GM23338 (cell line): ENCODE data around the gene RNASE8. TPM values are rescaled to one million over a fixed set of nuclear protein-coding genes. Genes with fewer than 3 reads are reported as not detected.

Experiments used
- ATAC-seq: fragments of 200-7000 bp; cut with Tn5 transposase; 3 replicates; pipeline ENCODE4 v1.9.1; 2020
- DNase-seq: peaks from one replicate; pipeline ENCODE4 v3.0.0-alpha.2; 2015; ENCODE audit warnings: low spot score
- H2AFZ ChIP-seq: fragments of 200-600 bp; sonication (generic); 2 replicates; pipeline ENCODE4 v1.8.0; 2016; ENCODE audit warnings: antibody characterized with exemption, mild to moderate bottlenecking, moderate library complexity
- H3F3A ChIP-seq: fragments of 200-600 bp; sonication (generic); replicated peaks from 2 replicates; pipeline ENCODE4 v1.8.0; 2017; ENCODE audit warnings: antibody characterized with exemption, mixed run types, low read depth
- H3K27ac ChIP-seq: fragments of 200-600 bp; sonication (generic); 2 replicates; pipeline ENCODE4 v1.6.1; 2016; ENCODE audit warnings: low read depth
- H3K27me3 ChIP-seq: fragments of 200-600 bp; sonication (generic); 2 replicates; pipeline ENCODE4 v1.8.0; 2016; ENCODE audit warnings: mild to moderate bottlenecking, mixed run types, moderate library complexity; ENCODE audit not compliant: insufficient read depth
- H3K36me3 ChIP-seq: fragments of 200-600 bp; sonication (generic); 2 replicates; pipeline ENCODE4 v1.8.0; 2016; ENCODE audit warnings: mild to moderate bottlenecking; ENCODE audit not compliant: insufficient read depth
- H3K4me1 ChIP-seq: fragments of 200-600 bp; sonication (generic); 2 replicates; pipeline ENCODE4 v1.8.0; 2016; ENCODE audit warnings: mild to moderate bottlenecking, moderate library complexity; ENCODE audit not compliant: insufficient read depth
- H3K4me2 ChIP-seq: fragments of 200-600 bp; sonication (generic); 2 replicates; pipeline ENCODE4 v1.7.1; 2017; ENCODE audit warnings: mixed run types
- H3K4me3 ChIP-seq: fragments of 200-600 bp; sonication (generic); 2 replicates; pipeline ENCODE4 v1.6.1; 2016; ENCODE audit warnings: mixed run types
- H3K79me2 ChIP-seq: fragments of 200-600 bp; sonication (generic); replicated peaks from 2 replicates; pipeline ENCODE4 v1.8.0; 2017; ENCODE audit warnings: mild to moderate bottlenecking; ENCODE audit not compliant: insufficient read depth
- H3K9me2 ChIP-seq: fragments of 200-600 bp; sonication (generic); 2 replicates; pipeline ENCODE4 v1.8.0; 2017; ENCODE audit not compliant: insufficient read depth
- H4K20me1 ChIP-seq: fragments of 200-600 bp; sonication (generic); replicated peaks from 2 replicates; pipeline ENCODE4 v1.8.0; 2017; ENCODE audit warnings: mild to moderate bottlenecking; ENCODE audit not compliant: insufficient read depth
- H3K27ac Mint-ChIP-seq: 2 replicates; pipeline ENCODE4 v1.8.0; 2020; ENCODE audit warnings: inconsistent platforms, mild to moderate bottlenecking, moderate library complexity, mixed read lengths
- H3K27me3 Mint-ChIP-seq: 3 replicates; pipeline ENCODE4 v1.8.0; 2022; ENCODE audit warnings: low read depth, mild to moderate bottlenecking, moderate library complexity, mixed read lengths, inconsistent platforms; ENCODE audit not compliant: insufficient read depth, poor library complexity
- H3K36me3 Mint-ChIP-seq: 3 replicates; pipeline ENCODE4 v1.8.0; 2021; ENCODE audit warnings: low read depth, mild to moderate bottlenecking, inconsistent platforms, moderate library complexity, mixed read lengths
- H3K4me1 Mint-ChIP-seq: 3 replicates; pipeline ENCODE4 v1.8.0; 2020; ENCODE audit warnings: mild to moderate bottlenecking, inconsistent platforms, mixed read lengths
- H3K4me3 Mint-ChIP-seq: 3 replicates; pipeline ENCODE4 v1.8.0; 2021; ENCODE audit warnings: moderate library complexity, mild to moderate bottlenecking, inconsistent platforms, mixed read lengths
- H3K9me3 Mint-ChIP-seq: 3 replicates; pipeline ENCODE4 v1.8.0; 2020; ENCODE audit warnings: moderate library complexity, mild to moderate bottlenecking, inconsistent platforms, mixed read lengths
- EZH2 ChIP-seq: fragments of 200-600 bp; sonication (generic); IDR thresholded peaks from one replicate; pipeline ENCODE4 v1.8.0; 2017; ENCODE audit warnings: antibody characterized with exemption, mild to moderate bottlenecking, low read depth; ENCODE audit not compliant: unreplicated experiment
- EZH2phosphoT487 ChIP-seq: fragments of 200-600 bp; sonication (generic); IDR thresholded peaks from one replicate; pipeline ENCODE4 v1.8.1; 2018; ENCODE audit warnings: antibody characterized with exemption; ENCODE audit not compliant: unreplicated experiment
- JUNB ChIP-seq: IDR thresholded peaks from one replicate; pipeline ENCODE4 v1.6.1; 2016; ENCODE audit warnings: antibody characterized with exemption; ENCODE audit not compliant: unreplicated experiment
- POLR2AphosphoS5 ChIP-seq: IDR thresholded peaks from 2 replicates; pipeline ENCODE4 v1.6.1; 2016; ENCODE audit warnings: antibody characterized with exemption, low read depth
- STAT1 ChIP-seq: IDR thresholded peaks from one replicate; pipeline ENCODE4 v1.6.1; 2016; ENCODE audit warnings: antibody characterized with exemption; ENCODE audit not compliant: unreplicated experiment
- ZNF114 ChIP-seq: fragments of 250-450 bp; sonication (Bioruptor Pico); IDR thresholded peaks from 2 replicates; pipeline ENCODE4 v1.5.0; 2020; ENCODE audit warnings: mild to moderate bottlenecking, moderate library complexity
- ZNF331 ChIP-seq: fragments of 250-450 bp; sonication (Bioruptor Pico); IDR thresholded peaks from 2 replicates; pipeline ENCODE4 v1.5.0; 2020; ENCODE audit warnings: low read depth, mild to moderate bottlenecking, moderate library complexity
- polyA plus RNA-seq: library from polyadenylated mRNA; unstranded; fragments of >200 nt; fragmentation: Nextera tagmentation; extraction: Ambion mirVana; gene quantifications from 2 replicates; pipeline ENCODE4 v1.2.1, GENCODE V29; 2016
- total RNA-seq: library from RNA; depleted of rRNA; stranded (reverse); fragments of >200 nt; shearing (Covaris generic); gene quantifications from 2 replicates; pipeline ENCODE4 v1.2.3, GENCODE V29; 2014
- TF ChIP-seq, protein P1 (sequence below): IDR thresholded peaks from one replicate; pipeline ENCODE4 v1.6.1; 2018; ENCODE audit warnings: antibody characterized with exemption; ENCODE audit not compliant: unreplicated experiment
- TF ChIP-seq, protein P2 (sequence below), 2 experiments: fragments of 200-600 bp in 1 of 2; sonication (generic) in 1 of 2; conservative IDR thresholded peaks; 2 replicates each; pipeline versions ENCODE4 v1.5.1 to v1.6.1; 2016 to 2017; ENCODE audit warnings: antibody characterized with exemption in 2 of 2, low read depth in 2 of 2, mild to moderate bottlenecking in 2 of 2, moderate library complexity in 1 of 2
- TF ChIP-seq, protein P3 (sequence below): IDR thresholded peaks from 2 replicates; pipeline ENCODE4 v1.6.1; 2016; ENCODE audit warnings: antibody characterized with exemption
- TF ChIP-seq, protein P4 (sequence below): fragments of 250-450 bp; sonication (Bioruptor Pico); IDR thresholded peaks from 2 replicates; pipeline ENCODE4 v1.5.0; 2020; ENCODE audit warnings: mild to moderate bottlenecking, moderate library complexity

Gene RNASE8
- total and polyA plus RNA-seq, 2 experiments from 2014 or later, result not detected

DNA sequence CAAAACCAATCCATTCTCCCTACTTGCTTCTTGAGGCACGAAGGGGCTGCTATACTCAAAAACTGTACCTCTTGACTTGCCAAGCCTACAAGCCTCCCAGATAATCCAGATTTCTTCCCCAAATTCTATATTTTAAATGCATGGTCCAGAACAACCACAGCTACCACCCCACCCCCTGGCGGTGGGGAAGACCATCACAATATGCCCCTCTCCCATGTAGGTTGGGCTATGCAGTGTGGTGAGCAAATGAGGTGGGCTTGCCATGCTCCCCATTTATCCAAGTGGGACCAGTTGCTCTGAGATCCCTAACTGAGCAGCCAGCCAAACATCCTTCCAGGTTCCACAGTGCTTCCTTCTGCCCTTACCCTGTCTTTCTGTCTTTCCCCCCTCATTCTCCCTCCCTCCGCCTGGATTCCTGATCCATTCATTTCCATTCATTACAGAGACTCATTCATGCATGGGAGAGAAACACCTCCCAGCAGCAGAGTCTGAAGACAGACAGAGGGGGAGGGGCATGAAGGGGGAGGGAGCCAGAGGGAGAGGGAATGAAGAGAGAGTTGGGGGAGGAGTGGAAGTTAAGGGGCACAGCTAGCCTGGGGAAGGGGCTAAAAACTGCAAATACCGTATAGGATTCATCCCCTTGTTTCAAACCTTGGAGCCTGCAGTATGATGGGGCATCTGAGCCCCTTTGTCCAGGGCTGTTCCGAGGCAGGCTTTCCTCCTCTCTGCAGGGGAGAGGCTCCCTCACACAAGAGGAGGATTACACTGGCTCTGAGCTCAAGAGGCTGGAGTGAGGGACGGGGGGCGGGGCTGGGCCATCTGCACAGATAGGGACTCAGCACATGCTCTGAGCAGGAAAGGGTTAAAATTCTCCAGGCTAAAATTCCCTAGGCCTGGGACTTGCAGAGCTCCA lies 36.4 kb downstream of the RNASE8 start:
- Mint-ChIP-seq H3K36me3 (peaks cover 43% of the 10 kb centered on the region), H3K9me3 (peaks cover 8% of the 10 kb centered on the region; the same call in 2 of the 3 replicates), H3K27me3 (peaks cover 42% of the 10 kb centered on the region), H3K27ac (peak overlapping the region; percentile 94), H3K4me3 (peak overlapping the region; percentile 69), H3K4me1 (peaks cover 63% of the 10 kb centered on the region)
- H2AFZ ChIP-seq, result no peak overlapping the region
- H3K4me2 ChIP-seq, result peak overlapping the region; percentile 74
- no peaks in the 10 kb centered on the region for H3K27me3 ChIP-seq
- peaks cover 33% of the 10 kb centered on the region for H3F3A ChIP-seq
- peak; percentile 35 for ATAC-seq
- peak; percentile 97 for DNase-seq
- peak overlapping the region; percentile 46 for H3K4me3 ChIP-seq
- peaks cover 19% of the 10 kb centered on the region for H4K20me1 ChIP-seq
- H3K36me3 ChIP-seq, result peaks cover 17% of the 10 kb centered on the region
- TF ChIP-seq JUNB (no peak), POLR2AphosphoS5 (peak; percentile 22; the same call in 1 of the 2 replicates), EZH2 (no peak), EZH2phosphoT487 (no peak), ZNF331 (CRISPR knock-in tag) (no peak), ZNF114 (no peak), STAT1 (no peak)
- TF ChIP-seq, protein P1, sequence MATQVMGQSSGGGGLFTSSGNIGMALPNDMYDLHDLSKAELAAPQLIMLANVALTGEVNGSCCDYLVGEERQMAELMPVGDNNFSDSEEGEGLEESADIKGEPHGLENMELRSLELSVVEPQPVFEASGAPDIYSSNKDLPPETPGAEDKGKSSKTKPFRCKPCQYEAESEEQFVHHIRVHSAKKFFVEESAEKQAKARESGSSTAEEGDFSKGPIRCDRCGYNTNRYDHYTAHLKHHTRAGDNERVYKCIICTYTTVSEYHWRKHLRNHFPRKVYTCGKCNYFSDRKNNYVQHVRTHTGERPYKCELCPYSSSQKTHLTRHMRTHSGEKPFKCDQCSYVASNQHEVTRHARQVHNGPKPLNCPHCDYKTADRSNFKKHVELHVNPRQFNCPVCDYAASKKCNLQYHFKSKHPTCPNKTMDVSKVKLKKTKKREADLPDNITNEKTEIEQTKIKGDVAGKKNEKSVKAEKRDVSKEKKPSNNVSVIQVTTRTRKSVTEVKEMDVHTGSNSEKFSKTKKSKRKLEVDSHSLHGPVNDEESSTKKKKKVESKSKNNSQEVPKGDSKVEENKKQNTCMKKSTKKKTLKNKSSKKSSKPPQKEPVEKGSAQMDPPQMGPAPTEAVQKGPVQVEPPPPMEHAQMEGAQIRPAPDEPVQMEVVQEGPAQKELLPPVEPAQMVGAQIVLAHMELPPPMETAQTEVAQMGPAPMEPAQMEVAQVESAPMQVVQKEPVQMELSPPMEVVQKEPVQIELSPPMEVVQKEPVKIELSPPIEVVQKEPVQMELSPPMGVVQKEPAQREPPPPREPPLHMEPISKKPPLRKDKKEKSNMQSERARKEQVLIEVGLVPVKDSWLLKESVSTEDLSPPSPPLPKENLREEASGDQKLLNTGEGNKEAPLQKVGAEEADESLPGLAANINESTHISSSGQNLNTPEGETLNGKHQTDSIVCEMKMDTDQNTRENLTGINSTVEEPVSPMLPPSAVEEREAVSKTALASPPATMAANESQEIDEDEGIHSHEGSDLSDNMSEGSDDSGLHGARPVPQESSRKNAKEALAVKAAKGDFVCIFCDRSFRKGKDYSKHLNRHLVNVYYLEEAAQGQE, result peak; percentile 32
- TF ChIP-seq, protein P2, sequence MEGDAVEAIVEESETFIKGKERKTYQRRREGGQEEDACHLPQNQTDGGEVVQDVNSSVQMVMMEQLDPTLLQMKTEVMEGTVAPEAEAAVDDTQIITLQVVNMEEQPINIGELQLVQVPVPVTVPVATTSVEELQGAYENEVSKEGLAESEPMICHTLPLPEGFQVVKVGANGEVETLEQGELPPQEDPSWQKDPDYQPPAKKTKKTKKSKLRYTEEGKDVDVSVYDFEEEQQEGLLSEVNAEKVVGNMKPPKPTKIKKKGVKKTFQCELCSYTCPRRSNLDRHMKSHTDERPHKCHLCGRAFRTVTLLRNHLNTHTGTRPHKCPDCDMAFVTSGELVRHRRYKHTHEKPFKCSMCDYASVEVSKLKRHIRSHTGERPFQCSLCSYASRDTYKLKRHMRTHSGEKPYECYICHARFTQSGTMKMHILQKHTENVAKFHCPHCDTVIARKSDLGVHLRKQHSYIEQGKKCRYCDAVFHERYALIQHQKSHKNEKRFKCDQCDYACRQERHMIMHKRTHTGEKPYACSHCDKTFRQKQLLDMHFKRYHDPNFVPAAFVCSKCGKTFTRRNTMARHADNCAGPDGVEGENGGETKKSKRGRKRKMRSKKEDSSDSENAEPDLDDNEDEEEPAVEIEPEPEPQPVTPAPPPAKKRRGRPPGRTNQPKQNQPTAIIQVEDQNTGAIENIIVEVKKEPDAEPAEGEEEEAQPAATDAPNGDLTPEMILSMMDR (conservative IDR thresholded peaks at IDR 0.05; ENCODE audit: low read depth in 2 of 2), result peak; percentile 36 to 72
- TF ChIP-seq, protein P3, sequence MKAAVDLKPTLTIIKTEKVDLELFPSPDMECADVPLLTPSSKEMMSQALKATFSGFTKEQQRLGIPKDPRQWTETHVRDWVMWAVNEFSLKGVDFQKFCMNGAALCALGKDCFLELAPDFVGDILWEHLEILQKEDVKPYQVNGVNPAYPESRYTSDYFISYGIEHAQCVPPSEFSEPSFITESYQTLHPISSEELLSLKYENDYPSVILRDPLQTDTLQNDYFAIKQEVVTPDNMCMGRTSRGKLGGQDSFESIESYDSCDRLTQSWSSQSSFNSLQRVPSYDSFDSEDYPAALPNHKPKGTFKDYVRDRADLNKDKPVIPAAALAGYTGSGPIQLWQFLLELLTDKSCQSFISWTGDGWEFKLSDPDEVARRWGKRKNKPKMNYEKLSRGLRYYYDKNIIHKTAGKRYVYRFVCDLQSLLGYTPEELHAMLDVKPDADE, result 0 out of 2 replicates have a peak, but pooled peaks have one; percentile 24
- TF ChIP-seq, protein P4, sequence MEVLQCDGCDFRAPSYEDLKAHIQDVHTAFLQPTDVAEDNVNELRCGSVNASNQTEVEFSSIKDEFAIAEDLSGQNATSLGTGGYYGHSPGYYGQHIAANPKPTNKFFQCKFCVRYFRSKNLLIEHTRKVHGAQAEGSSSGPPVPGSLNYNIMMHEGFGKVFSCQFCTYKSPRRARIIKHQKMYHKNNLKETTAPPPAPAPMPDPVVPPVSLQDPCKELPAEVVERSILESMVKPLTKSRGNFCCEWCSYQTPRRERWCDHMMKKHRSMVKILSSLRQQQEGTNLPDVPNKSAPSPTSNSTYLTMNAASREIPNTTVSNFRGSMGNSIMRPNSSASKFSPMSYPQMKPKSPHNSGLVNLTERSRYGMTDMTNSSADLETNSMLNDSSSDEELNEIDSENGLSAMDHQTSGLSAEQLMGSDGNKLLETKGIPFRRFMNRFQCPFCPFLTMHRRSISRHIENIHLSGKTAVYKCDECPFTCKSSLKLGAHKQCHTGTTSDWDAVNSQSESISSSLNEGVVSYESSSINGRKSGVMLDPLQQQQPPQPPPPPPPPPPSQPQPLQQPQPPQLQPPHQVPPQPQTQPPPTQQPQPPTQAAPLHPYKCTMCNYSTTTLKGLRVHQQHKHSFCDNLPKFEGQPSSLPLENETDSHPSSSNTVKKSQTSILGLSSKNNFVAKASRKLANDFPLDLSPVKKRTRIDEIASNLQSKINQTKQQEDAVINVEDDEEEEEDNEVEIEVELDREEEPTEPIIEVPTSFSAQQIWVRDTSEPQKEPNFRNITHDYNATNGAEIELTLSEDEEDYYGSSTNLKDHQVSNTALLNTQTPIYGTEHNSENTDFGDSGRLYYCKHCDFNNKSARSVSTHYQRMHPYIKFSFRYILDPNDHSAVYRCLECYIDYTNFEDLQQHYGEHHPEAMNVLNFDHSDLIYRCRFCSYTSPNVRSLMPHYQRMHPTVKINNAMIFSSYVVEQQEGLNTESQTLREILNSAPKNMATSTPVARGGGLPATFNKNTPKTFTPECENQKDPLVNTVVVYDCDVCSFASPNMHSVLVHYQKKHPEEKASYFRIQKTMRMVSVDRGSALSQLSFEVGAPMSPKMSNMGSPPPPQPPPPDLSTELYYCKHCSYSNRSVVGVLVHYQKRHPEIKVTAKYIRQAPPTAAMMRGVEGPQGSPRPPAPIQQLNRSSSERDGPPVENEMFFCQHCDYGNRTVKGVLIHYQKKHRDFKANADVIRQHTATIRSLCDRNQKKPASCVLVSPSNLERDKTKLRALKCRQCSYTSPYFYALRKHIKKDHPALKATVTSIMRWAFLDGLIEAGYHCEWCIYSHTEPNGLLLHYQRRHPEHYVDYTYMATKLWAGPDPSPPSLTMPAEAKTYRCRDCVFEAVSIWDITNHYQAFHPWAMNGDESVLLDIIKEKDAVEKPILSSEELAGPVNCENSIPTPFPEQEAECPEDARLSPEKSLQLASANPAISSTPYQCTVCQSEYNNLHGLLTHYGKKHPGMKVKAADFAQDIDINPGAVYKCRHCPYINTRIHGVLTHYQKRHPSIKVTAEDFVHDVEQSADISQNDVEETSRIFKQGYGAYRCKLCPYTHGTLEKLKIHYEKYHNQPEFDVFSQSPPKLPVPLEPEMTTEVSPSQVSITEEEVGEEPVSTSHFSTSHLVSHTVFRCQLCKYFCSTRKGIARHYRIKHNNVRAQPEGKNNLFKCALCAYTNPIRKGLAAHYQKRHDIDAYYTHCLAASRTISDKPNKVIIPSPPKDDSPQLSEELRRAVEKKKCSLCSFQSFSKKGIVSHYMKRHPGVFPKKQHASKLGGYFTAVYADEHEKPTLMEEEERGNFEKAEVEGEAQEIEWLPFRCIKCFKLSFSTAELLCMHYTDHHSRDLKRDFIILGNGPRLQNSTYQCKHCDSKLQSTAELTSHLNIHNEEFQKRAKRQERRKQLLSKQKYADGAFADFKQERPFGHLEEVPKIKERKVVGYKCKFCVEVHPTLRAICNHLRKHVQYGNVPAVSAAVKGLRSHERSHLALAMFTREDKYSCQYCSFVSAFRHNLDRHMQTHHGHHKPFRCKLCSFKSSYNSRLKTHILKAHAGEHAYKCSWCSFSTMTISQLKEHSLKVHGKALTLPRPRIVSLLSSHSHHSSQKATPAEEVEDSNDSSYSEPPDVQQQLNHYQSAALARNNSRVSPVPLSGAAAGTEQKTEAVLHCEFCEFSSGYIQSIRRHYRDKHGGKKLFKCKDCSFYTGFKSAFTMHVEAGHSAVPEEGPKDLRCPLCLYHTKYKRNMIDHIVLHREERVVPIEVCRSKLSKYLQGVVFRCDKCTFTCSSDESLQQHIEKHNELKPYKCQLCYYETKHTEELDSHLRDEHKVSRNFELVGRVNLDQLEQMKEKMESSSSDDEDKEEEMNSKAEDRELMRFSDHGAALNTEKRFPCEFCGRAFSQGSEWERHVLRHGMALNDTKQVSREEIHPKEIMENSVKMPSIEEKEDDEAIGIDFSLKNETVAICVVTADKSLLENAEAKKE (CRISPR knock-in tag), result no peak
- peaks cover 37% of the 10 kb centered on the region for H3K79me2 ChIP-seq
- peaks cover 43% of the 10 kb centered on the region for H3K4me1 ChIP-seq
- H3K27ac ChIP-seq, result peak overlapping the region; percentile 80
- H3K9me2 ChIP-seq, result no peaks in the 10 kb centered on the region
